A549 (cell line): ENCODE data around the gene KLRD1. TPM values are rescaled to one million over a fixed set of nuclear protein-coding genes. Genes with fewer than 3 reads are reported as not detected.

Experiments
- ATAC-seq, 2 experiments: fragments of 200-7000 bp in 1 of 2; fragments of >200 bp in 1 of 2; cut with Nextera tagmentation in 1 of 2; cut with Tn5 transposase in 1 of 2; 3 replicates each; pipeline versions ENCODE4 v1.8.0 to v1.9.1; 2018 to 2020; ENCODE audit warnings: mild to moderate bottlenecking in 1 of 2, moderate library complexity in 1 of 2
- CTCF ChIA-PET: fragments of 300-600 bp; sonication (Branson Sonifier 250); formaldehyde crosslinking; extraction: SDS; loops from one replicate; lab custom pipeline; 2021; ENCODE audit warnings: antibody characterized with exemption, inconsistent platforms; lab: Yijun Ruan, JAX
- POLR2A ChIA-PET: fragments of 350-600 bp; formaldehyde crosslinking; extraction: SDS; loops from one replicate; lab custom pipeline; 2021; ENCODE audit warnings: antibody characterized with exemption, inconsistent platforms; lab: Yijun Ruan, JAX
- DNase-seq, 2 experiments: peaks; one replicate each; pipeline versions ENCODE4 v3.0.0 to v3.0.0-alpha.2; 2011 to 2016; ENCODE audit warnings: low read depth in 1 of 2, low spot score in 1 of 2
- FAIRE-seq: peaks from 2 replicates; lab custom pipeline; 2011; peaks lifted over from hg19 to GRCh38; lab: Jason Lieb, UNC
- H3K27ac ChIP-seq, 2 experiments: fragments of >200 bp; sonication (Bioruptor Twin); formaldehyde crosslinking; 3 replicates each; pipeline ENCODE4 v1.5.1; 2016 to 2017
- H3K4me1 ChIP-seq: fragments of >200 bp; sonication (Bioruptor Twin); formaldehyde crosslinking; 3 replicates; pipeline ENCODE4 v1.6.1; 2016
- H3K4me2 ChIP-seq: fragments of >200 bp; sonication (Bioruptor Twin); formaldehyde crosslinking; 3 replicates; pipeline ENCODE4 v1.6.1; 2016
- H3K4me3 ChIP-seq: fragments of >200 bp; sonication (Bioruptor Twin); formaldehyde crosslinking; 3 replicates; pipeline ENCODE4 v1.5.1; 2016
- H3K9me3 ChIP-seq: fragments of >200 bp; sonication (Bioruptor Twin); formaldehyde crosslinking; 3 replicates; pipeline ENCODE4 v1.6.1; 2016
- BHLHE40 ChIP-seq: IDR thresholded peaks from 2 replicates; pipeline ENCODE4 v1.6.1; 2012; ENCODE audit warnings: low read depth, low read length, inconsistent platforms
- CBX8 ChIP-seq: fragments of 200-600 bp; sonication (generic); IDR thresholded peaks from 2 replicates; pipeline ENCODE4 v1.6.1; 2016
- CHD2 ChIP-seq: fragments of 150-350 bp; IDR thresholded peaks from 2 replicates; pipeline ENCODE4 v1.6.1; 2014; ENCODE audit warnings: low read length; ENCODE audit not compliant: partially characterized antibody
- EHF ChIP-seq: fragments of 250-450 bp; sonication (Bioruptor Pico); IDR thresholded peaks from 2 replicates; pipeline ENCODE4 v1.5.0; 2020; ENCODE audit warnings: mild to moderate bottlenecking
- FOSB ChIP-seq: fragments of 250-450 bp; sonication (Bioruptor Pico); IDR thresholded peaks from 2 replicates; pipeline ENCODE4 v1.5.0; 2020; ENCODE audit warnings: mild to moderate bottlenecking, moderate library complexity
- FOXS1 ChIP-seq: fragments of 250-450 bp; sonication (Bioruptor Pico); IDR thresholded peaks from 2 replicates; pipeline ENCODE4 v1.5.0; 2020; ENCODE audit warnings: mild to moderate bottlenecking, moderate library complexity
- GATA3 ChIP-seq: IDR thresholded peaks from 2 replicates; pipeline ENCODE4 v1.6.1; 2012; ENCODE audit warnings: borderline replicate concordance
- HOXB5 ChIP-seq: fragments of 250-450 bp; sonication (Bioruptor Pico); IDR thresholded peaks from 2 replicates; pipeline ENCODE4 v1.5.0; 2020; ENCODE audit warnings: mild to moderate bottlenecking, moderate library complexity
- JUNB ChIP-seq: fragments of >200 bp; sonication (Bioruptor Twin); formaldehyde crosslinking; IDR thresholded peaks from 2 replicates; pipeline ENCODE4 v1.6.1; 2016
- MAZ ChIP-seq: fragments of 150-350 bp; IDR thresholded peaks from 2 replicates; pipeline ENCODE4 v1.6.1; 2014; ENCODE audit warnings: antibody characterized with exemption, low read depth, low read length, borderline replicate concordance
- MYC ChIP-seq: IDR thresholded peaks from 2 replicates; pipeline ENCODE4 v1.6.1; 2012; ENCODE audit warnings: mild to moderate bottlenecking, inconsistent platforms, low read length, improper control_type of control experiment, borderline replicate concordance
- NPAS2 ChIP-seq: fragments of 250-450 bp; sonication (Bioruptor Pico); IDR thresholded peaks from 2 replicates; pipeline ENCODE4 v1.8.0; 2022; ENCODE audit warnings: mild to moderate bottlenecking, moderate library complexity, borderline replicate concordance
- PHF8 ChIP-seq: fragments of 200-600 bp; sonication (generic); IDR thresholded peaks from 2 replicates; pipeline ENCODE4 v1.6.1; 2016; ENCODE audit warnings: low read depth, mild to moderate bottlenecking, antibody characterized with exemption, moderate library complexity, borderline replicate concordance
- POLR2A ChIP-seq: IDR thresholded peaks from 2 replicates; pipeline ENCODE4 v1.6.1; 2012; ENCODE audit warnings: mild to moderate bottlenecking, low read length
- POLR2AphosphoS2 ChIP-seq: conservative IDR thresholded peaks from 2 replicates; pipeline ENCODE4 v1.6.1; 2012; ENCODE audit warnings: low read length, improper control_type of control experiment, inconsistent platforms
- RAD21 ChIP-seq, 2 experiments: fragments of >200 bp in 1 of 2; sonication (Bioruptor Twin) in 1 of 2; formaldehyde crosslinking in 1 of 2; IDR thresholded peaks in 1 of 2; conservative IDR thresholded peaks in 1 of 2; 2 replicates in 1 of 2; 3 replicates in 1 of 2; pipeline ENCODE4 v1.6.1; 2012 to 2018; ENCODE audit warnings: inconsistent platforms in 1 of 2
- RARB ChIP-seq: fragments of 250-450 bp; sonication (Bioruptor Pico); IDR thresholded peaks from 2 replicates; pipeline ENCODE4 v1.8.0; 2021; ENCODE audit warnings: mild to moderate bottlenecking, moderate library complexity
- REST ChIP-seq: fragments of 200-600 bp; sonication (generic); IDR thresholded peaks from 2 replicates; pipeline ENCODE4 v1.6.1; 2016; ENCODE audit warnings: antibody characterized with exemption, mild to moderate bottlenecking, moderate library complexity
- RNF2 ChIP-seq: fragments of 200-600 bp; sonication (generic); IDR thresholded peaks from 2 replicates; pipeline ENCODE4 v1.6.1; 2016; ENCODE audit warnings: low read depth, mild to moderate bottlenecking, antibody characterized with exemption, moderate library complexity, borderline replicate concordance
- USF2 ChIP-seq: fragments of 450-650 bp; IDR thresholded peaks from 2 replicates; pipeline ENCODE4 v1.6.1; 2014; ENCODE audit warnings: antibody characterized with exemption
- ZC3H11A ChIP-seq: fragments of 450-650 bp; IDR thresholded peaks from 2 replicates; pipeline ENCODE4 v1.6.1; 2014; ENCODE audit warnings: antibody characterized with exemption, mild to moderate bottlenecking
- ZNF302 ChIP-seq: fragments of 250-450 bp; sonication (Bioruptor Pico); IDR thresholded peaks from 2 replicates; pipeline ENCODE4 v1.9.0; 2021; ENCODE audit warnings: inconsistent platforms, mild to moderate bottlenecking, moderate library complexity
- ZSCAN20 ChIP-seq: fragments of 250-450 bp; sonication (Bioruptor Pico); IDR thresholded peaks from 2 replicates; pipeline ENCODE4 v1.8.0; 2022; ENCODE audit warnings: mild to moderate bottlenecking, moderate library complexity
- WGBS: methylation state at CpG from one replicate; pipeline ENCODE4 v1.1.6; 2017; ENCODE audit errors: missing lambda C conversion rate; 5-methylcytosine and 5-hydroxymethylcytosine counted together
- polyA plus RNA-seq, 4 experiments: library from polyadenylated mRNA; depleted of rRNA in 3 of 4; stranded (reverse); fragments of >200 nt; fragmentation: RNase III in 1 of 4; extraction: RNeasy Plus Mini Kit Qiagen cat#74134 plus additional on column Dnase treatment in 1 of 4; gene quantifications; 2 replicates in 3 of 4; 3 replicates in 1 of 4; pipeline ENCODE4 v1.2.3, GENCODE V29; 2011 to 2017
- TF ChIP-seq, protein P1 (sequence below): fragments of >200 bp; sonication (Bioruptor Twin); formaldehyde crosslinking; IDR thresholded peaks from 3 replicates; pipeline ENCODE4 v1.5.1; 2016
- TF ChIP-seq, protein P2 (sequence below): fragments of 150-350 bp; IDR thresholded peaks from 2 replicates; pipeline ENCODE4 v1.6.1; 2014; ENCODE audit warnings: low read depth, mild to moderate bottlenecking, low read length

The KLRD1 gene
- polyA plus RNA-seq, 2 of the 4 experiments (the other 2 are of a cell fraction), result 0.01 TPM; not detected in 1

DNA sequence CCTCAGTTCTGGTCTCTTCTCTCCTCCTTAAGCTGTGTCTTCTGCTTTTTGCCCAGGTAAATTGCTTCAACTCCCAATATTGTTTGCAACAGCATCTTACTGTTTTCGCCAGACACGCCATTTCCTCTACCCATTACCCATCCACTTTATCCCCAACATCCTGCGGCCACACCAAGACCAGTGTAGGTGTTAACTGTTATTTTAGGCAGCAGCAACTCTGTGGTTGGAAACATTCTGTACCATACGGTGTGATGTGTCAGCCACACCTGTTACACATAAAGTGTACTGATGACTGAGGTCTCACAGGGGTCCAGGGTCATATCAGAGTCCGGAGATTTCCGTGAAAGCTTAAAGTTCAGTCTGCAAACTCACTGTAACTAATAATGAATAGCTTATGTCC is 21.8 kb upstream of the KLRD1 start:
- POLR2A ChIA-PET, result no interaction called here
- Histone ChIP-seq H3K27ac (no peak overlapping the region), H3K4me1 (no peaks in the 10 kb centered on the region), H3K9me3 (no peaks in the 10 kb centered on the region), H3K4me3 (no peak overlapping the region), H3K4me2 (no peak overlapping the region)
- FAIRE-seq (no peak), DNase-seq (no peak), ATAC-seq (no peak)
- CTCF ChIA-PET, result no interaction called here
- TF ChIP-seq JUNB, result no peak
- TF ChIP-seq NPAS2 (CRISPR knock-in tag), result no peak
- no peak for TF ChIP-seq PHF8
- TF ChIP-seq POLR2AphosphoS2, result no peak
- TF ChIP-seq FOXS1, result no peak
- TF ChIP-seq MYC, result no peak
- no peak for TF ChIP-seq ZC3H11A
- no peak for TF ChIP-seq CHD2
- no peak for TF ChIP-seq FOSB (CRISPR knock-in tag)
- no peak for TF ChIP-seq MAZ
- TF ChIP-seq USF2, result no peak
- TF ChIP-seq, protein P1, sequence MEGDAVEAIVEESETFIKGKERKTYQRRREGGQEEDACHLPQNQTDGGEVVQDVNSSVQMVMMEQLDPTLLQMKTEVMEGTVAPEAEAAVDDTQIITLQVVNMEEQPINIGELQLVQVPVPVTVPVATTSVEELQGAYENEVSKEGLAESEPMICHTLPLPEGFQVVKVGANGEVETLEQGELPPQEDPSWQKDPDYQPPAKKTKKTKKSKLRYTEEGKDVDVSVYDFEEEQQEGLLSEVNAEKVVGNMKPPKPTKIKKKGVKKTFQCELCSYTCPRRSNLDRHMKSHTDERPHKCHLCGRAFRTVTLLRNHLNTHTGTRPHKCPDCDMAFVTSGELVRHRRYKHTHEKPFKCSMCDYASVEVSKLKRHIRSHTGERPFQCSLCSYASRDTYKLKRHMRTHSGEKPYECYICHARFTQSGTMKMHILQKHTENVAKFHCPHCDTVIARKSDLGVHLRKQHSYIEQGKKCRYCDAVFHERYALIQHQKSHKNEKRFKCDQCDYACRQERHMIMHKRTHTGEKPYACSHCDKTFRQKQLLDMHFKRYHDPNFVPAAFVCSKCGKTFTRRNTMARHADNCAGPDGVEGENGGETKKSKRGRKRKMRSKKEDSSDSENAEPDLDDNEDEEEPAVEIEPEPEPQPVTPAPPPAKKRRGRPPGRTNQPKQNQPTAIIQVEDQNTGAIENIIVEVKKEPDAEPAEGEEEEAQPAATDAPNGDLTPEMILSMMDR, result no peak
- no peak for TF ChIP-seq CBX8
- WGBS, result 39% methylated on average over 6 of the region's 6 CpGs

DNA sequence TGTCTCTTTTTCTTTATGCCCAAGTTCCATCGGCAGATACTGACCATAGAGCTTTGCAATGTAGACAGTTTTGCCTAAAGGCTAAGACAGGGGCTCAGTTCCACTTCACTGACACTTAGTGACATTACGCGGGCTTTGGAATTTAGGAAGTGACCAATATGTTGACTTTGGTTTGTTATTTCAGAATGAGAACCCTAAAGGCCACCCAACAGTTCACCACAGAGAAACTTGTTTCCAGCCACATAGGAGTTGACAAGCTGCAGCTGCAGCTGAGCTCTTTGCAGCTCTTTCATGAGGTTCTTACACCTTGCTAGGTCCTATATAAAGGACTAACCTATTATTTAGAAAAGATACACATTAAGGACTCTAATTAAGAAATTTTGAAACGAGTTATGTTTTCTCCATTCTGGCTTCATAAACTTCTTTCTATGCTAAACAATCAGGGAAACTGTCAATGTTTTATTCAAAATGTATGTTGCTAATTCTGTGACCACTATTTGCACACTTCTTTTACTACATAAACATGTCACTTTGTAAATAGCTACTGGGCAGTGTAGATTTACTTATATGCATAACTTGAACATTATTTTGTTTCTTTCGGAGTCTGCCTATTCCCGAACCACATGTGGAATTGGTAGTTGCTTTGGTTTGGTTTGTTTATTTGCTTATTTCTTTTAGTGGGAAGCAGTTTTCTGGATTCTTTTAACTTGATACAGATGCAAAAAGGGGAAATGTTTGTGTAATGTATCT is 18.5 kb upstream of the KLRD1 start:
- H3K4me3 ChIP-seq, result no peak overlapping the region
- POLR2A ChIA-PET, result no interaction called here
- DNase-seq, result no peak
- FAIRE-seq, result no peak
- no peak overlapping the region for H3K27ac ChIP-seq
- no peak overlapping the region for H3K4me2 ChIP-seq
- no peaks in the 10 kb centered on the region for H3K4me1 ChIP-seq
- no peak for ATAC-seq
- no peak for TF ChIP-seq RARB
- TF ChIP-seq, protein P2, sequence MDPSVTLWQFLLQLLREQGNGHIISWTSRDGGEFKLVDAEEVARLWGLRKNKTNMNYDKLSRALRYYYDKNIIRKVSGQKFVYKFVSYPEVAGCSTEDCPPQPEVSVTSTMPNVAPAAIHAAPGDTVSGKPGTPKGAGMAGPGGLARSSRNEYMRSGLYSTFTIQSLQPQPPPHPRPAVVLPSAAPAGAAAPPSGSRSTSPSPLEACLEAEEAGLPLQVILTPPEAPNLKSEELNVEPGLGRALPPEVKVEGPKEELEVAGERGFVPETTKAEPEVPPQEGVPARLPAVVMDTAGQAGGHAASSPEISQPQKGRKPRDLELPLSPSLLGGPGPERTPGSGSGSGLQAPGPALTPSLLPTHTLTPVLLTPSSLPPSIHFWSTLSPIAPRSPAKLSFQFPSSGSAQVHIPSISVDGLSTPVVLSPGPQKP, result no peak
- no peak for TF ChIP-seq POLR2A
- no peak for TF ChIP-seq ZNF302 (CRISPR knock-in tag)
- TF ChIP-seq CBX8, result no peak
- TF ChIP-seq, all 56 proteins: peak for 0
- CTCF ChIA-PET, result no interaction called here
- WGBS, result 56% methylated on average over 6 of the region's 6 CpGs
- H3K9me3 ChIP-seq, result no peaks in the 10 kb centered on the region

DNA sequence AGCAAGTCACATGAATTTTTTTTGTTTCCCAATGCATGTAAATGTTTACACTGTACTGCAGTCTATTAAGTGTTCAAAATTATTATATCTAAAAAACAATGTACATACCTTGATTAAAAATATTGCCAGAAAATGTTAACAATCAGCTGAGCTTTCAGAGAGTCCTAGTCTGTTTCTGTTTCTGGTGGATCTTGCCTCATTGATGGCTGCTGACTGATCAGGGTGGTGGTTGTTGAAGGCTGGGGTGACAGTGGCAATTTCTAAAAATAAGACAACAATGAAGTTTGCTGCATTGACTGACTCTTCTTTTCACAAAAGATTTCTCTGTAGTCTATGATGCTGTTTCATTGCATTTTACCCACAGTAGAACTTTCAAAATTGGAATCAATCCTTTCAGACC is 16.6 kb upstream of the KLRD1 start:
- TF ChIP-seq JUNB (no peak), PHF8 (no peak), RARB (no peak), ZNF302 (CRISPR knock-in tag) (no peak), HOXB5 (CRISPR knock-in tag) (no peak), BHLHE40 (no peak), RAD21 (conservative IDR thresholded peaks at IDR 0.05 in 1 of 2, IDR thresholded peaks at IDR 0.05 in 1 of 2) (no peak), RNF2 (no peak), GATA3 (no peak), CHD2 (no peak), FOSB (CRISPR knock-in tag) (no peak), EHF (no peak), ZSCAN20 (no peak), REST (no peak)
- TF ChIP-seq, protein P2, result no peak
- no peak overlapping the region for H3K4me3 ChIP-seq
- no peak for ATAC-seq
- no peak overlapping the region for H3K27ac ChIP-seq
- ChIA-PET CTCF (no interaction called here), POLR2A (no interaction called here)
- DNase-seq, result no peak
- peak; percentile 43 for FAIRE-seq
- H3K4me1 ChIP-seq, result no peaks in the 10 kb centered on the region
- H3K9me3 ChIP-seq, result no peaks in the 10 kb centered on the region
- no peak overlapping the region for H3K4me2 ChIP-seq
